CD14-positive monocyte (primary cell): ENCODE data around the gene ATG13. TPM values are rescaled to one million over a fixed set of nuclear protein-coding genes. Genes with fewer than 3 reads are reported as not detected.

Experiments
- DNase-seq, 3 donors: peaks; one replicate each; pipeline ENCODE4 v3.0.0-alpha.2; 2011 to 2022
- H2AFZ ChIP-seq: 2 replicates; pipeline ENCODE4 v1.6.0; 2012; ENCODE audit warnings: mild to moderate bottlenecking, low read depth, low read length, inconsistent platforms; ENCODE audit not compliant: insufficient read depth, poor library complexity, severe bottlenecking
- H3K27ac ChIP-seq, 2 donors: 1 replicate in 1 of 2; 2 replicates in 1 of 2; pipeline ENCODE4 v1.5.1; 2012 to 2013; ENCODE audit warnings: low read length in 2 of 2, control low read depth in 1 of 2, inconsistent platforms in 1 of 2, low read depth in 1 of 2, mild to moderate bottlenecking in 1 of 2
- H3K27me3 ChIP-seq, 2 donors: one replicate each; pipeline versions ENCODE4 v1.6.0 to v1.6.1; 2011 to 2013; ENCODE audit warnings: low read length in 2 of 2; ENCODE audit not compliant: control insufficient read depth in 2 of 2, insufficient read depth in 2 of 2
- H3K36me3 ChIP-seq, 2 donors: replicated peaks in 1 of 2; 1 replicate in 1 of 2; 2 replicates in 1 of 2; pipeline versions ENCODE4 v1.5.1 to v1.6.1; 2012 to 2013; ENCODE audit warnings: low read length in 2 of 2, control low read depth in 1 of 2, inconsistent platforms in 1 of 2, mild to moderate bottlenecking in 1 of 2; ENCODE audit not compliant: insufficient read depth in 2 of 2, control insufficient read depth in 1 of 2
- H3K4me1 ChIP-seq, 2 donors: 1 replicate in 1 of 2; 2 replicates in 1 of 2; pipeline versions ENCODE4 v1.5.1 to v1.6.1; 2012 to 2013; ENCODE audit warnings: low read length in 2 of 2, control low read depth in 1 of 2, inconsistent platforms in 1 of 2, mild to moderate bottlenecking in 1 of 2, moderate library complexity in 1 of 2; ENCODE audit not compliant: insufficient read depth in 2 of 2, control insufficient read depth in 1 of 2
- H3K4me2 ChIP-seq: replicated peaks from 2 replicates; pipeline ENCODE3; 2012; ENCODE audit warnings: low read length, moderate library complexity, mild to moderate bottlenecking; ENCODE audit not compliant: poor library complexity, severe bottlenecking; ENCODE audit errors: extremely low read depth
- H3K4me3 ChIP-seq, 3 experiments: fragments of 200-600 bp in 1 of 3; sonication (generic) in 1 of 3; replicated peaks in 1 of 3; 1 replicate in 2 of 3; 2 replicates in 1 of 3; pipeline ENCODE4 v1.5.1; 2011 to 2013; ENCODE audit warnings: low read length in 3 of 3, mild to moderate bottlenecking in 3 of 3, control low read depth in 2 of 3, low read depth in 2 of 3, inconsistent platforms in 1 of 3, moderate library complexity in 1 of 3
- H3K79me2 ChIP-seq: 2 replicates; pipeline ENCODE4 v1.6.0; 2012; ENCODE audit warnings: mild to moderate bottlenecking, control low read depth, inconsistent platforms, low read length, moderate library complexity; ENCODE audit not compliant: insufficient read depth
- H3K9ac ChIP-seq: 2 replicates; pipeline ENCODE4 v1.6.0; 2017; ENCODE audit warnings: low read length, mild to moderate bottlenecking; ENCODE audit not compliant: insufficient read depth, poor library complexity, severe bottlenecking
- H3K9me3 ChIP-seq, 2 donors: replicated peaks in 1 of 2; 1 replicate in 1 of 2; 2 replicates in 1 of 2; pipeline versions ENCODE4 v1.5.1 to v1.6.1; 2012 to 2013; ENCODE audit warnings: low read length in 2 of 2, control low read depth in 1 of 2; ENCODE audit not compliant: control insufficient read depth in 1 of 2, insufficient read depth in 1 of 2
- H4K20me1 ChIP-seq: 2 replicates; pipeline ENCODE4 v1.6.0; 2012; ENCODE audit warnings: mild to moderate bottlenecking, low read length, control low read depth, moderate library complexity; ENCODE audit not compliant: insufficient read depth
- H3K27ac Mint-ChIP-seq, 7 donors: one replicate each; pipeline ENCODE4 v1.8.0; 2020; ENCODE audit warnings: mild to moderate bottlenecking in 7 of 7, mixed read lengths in 7 of 7, moderate library complexity in 6 of 7, inconsistent platforms in 2 of 7
- H3K27me3 Mint-ChIP-seq, 3 donors: one replicate each; pipeline ENCODE4 v1.8.0; 2021 to 2022; ENCODE audit warnings: low read depth in 3 of 3, mild to moderate bottlenecking in 3 of 3, mixed read lengths in 3 of 3, moderate library complexity in 3 of 3, inconsistent platforms in 1 of 3
- H3K36me3 Mint-ChIP-seq, 2 donors: one replicate each; pipeline ENCODE4 v1.8.0; 2020; ENCODE audit warnings: mixed read lengths in 2 of 2, inconsistent platforms in 1 of 2, mild to moderate bottlenecking in 1 of 2
- H3K4me1 Mint-ChIP-seq: one replicate; pipeline ENCODE4 v1.8.0; 2020; ENCODE audit warnings: mild to moderate bottlenecking, mixed read lengths
- H3K4me3 Mint-ChIP-seq, 2 donors: one replicate each; pipeline ENCODE4 v1.8.0; 2020; ENCODE audit warnings: mild to moderate bottlenecking in 2 of 2, mixed read lengths in 2 of 2, moderate library complexity in 1 of 2
- H3K9me3 Mint-ChIP-seq, 7 donors: one replicate each; pipeline ENCODE4 v1.8.0; 2020 to 2022; ENCODE audit warnings: mixed read lengths in 7 of 7, mild to moderate bottlenecking in 6 of 7, moderate library complexity in 6 of 7, inconsistent platforms in 2 of 7
- WGBS: methylation state at CpG from one replicate; pipeline ENCODE4 v1.1.5; 2013; ENCODE audit warnings: missing lambda C conversion rate; ENCODE audit not compliant: insufficient coverage; 5-methylcytosine and 5-hydroxymethylcytosine counted together
- intact Hi-C, 2 donors: fragments of 100-400 bp; cut with micrococcal nuclease; formaldehyde crosslinking; loops; one replicate each; pipeline versions ENCODE4 v1.15.0 to v1.15.1; 2023
- polyA plus RNA-seq, 3 donors: library from polyadenylated mRNA; depleted of rRNA in 1 of 3; unstranded in 2 of 3; stranded (reverse) in 1 of 3; fragments of 300-500 nt in 2 of 3; fragments of >200 nt in 1 of 3; fragmentation: Illumina TruSeq in 2 of 3; gene quantifications; 1 replicate in 2 of 3; 2 replicates in 1 of 3; pipeline ENCODE4 v1.2.3, GENCODE V29; 2012 to 2021
- TF ChIP-seq, protein P1 (sequence below): fragments of 200-600 bp; IDR thresholded peaks from one replicate; pipeline ENCODE4 v1.8.0; 2022; ENCODE audit warnings: antibody characterized with exemption, mild to moderate bottlenecking

The ATG13 gene
- polyA plus RNA-seq, 3 donors, result 33.7 to 55.5 (median 51.2) TPM

DNA sequence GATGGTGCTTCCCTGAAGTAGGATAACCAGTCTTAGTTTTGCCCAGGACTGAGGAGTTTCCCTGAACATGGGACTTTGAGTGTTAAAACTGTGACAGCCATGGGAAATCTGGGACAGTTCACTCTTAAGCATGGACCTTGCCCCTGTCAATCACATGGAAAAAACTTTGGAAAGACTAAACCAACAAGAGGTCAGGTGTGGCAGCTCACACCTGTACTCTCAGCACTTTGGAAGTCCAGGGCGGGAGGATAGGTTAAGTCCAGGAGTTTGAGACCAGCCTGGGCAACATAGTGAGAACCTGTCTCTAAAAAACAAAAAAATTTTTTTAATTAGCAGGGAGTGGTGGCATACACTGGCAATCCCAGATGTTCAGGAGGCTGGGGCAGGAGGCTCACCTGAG, 20.2 kb upstream of the ATG13 start:
- H3K27me3 ChIP-seq, result no peaks in the 10 kb centered on the region
- no peak overlapping the region for H3K4me2 ChIP-seq
- H3K27ac ChIP-seq, result no peak overlapping the region
- DNase-seq, result no peak
- TF ChIP-seq, protein P1, sequence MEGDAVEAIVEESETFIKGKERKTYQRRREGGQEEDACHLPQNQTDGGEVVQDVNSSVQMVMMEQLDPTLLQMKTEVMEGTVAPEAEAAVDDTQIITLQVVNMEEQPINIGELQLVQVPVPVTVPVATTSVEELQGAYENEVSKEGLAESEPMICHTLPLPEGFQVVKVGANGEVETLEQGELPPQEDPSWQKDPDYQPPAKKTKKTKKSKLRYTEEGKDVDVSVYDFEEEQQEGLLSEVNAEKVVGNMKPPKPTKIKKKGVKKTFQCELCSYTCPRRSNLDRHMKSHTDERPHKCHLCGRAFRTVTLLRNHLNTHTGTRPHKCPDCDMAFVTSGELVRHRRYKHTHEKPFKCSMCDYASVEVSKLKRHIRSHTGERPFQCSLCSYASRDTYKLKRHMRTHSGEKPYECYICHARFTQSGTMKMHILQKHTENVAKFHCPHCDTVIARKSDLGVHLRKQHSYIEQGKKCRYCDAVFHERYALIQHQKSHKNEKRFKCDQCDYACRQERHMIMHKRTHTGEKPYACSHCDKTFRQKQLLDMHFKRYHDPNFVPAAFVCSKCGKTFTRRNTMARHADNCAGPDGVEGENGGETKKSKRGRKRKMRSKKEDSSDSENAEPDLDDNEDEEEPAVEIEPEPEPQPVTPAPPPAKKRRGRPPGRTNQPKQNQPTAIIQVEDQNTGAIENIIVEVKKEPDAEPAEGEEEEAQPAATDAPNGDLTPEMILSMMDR, result no peak
- Mint-ChIP-seq H3K27ac (no peak overlapping the region), H3K4me1 (peaks cover 17% of the 10 kb centered on the region), H3K27me3 (peaks cover 0 to 3% (median 0%) of the 10 kb centered on the region in 3 donors), H3K4me3 (no peak overlapping the region), H3K36me3 (peaks cover 4 to 7% of the 10 kb centered on the region in 2 donors), H3K9me3 (peaks cover 0 to 2% (median 0%) of the 10 kb centered on the region in 7 donors)
- H4K20me1 ChIP-seq, result peaks cover 5% of the 10 kb centered on the region
- no peak overlapping the region for H3K4me3 ChIP-seq
- no peaks in the 10 kb centered on the region for H3K36me3 ChIP-seq
- H3K9ac ChIP-seq, result no peak overlapping the region
- H3K79me2 ChIP-seq, result peaks cover 17% of the 10 kb centered on the region
- H2AFZ ChIP-seq, result no peak overlapping the region
- no peaks in the 10 kb centered on the region for H3K9me3 ChIP-seq
- WGBS, result 100% methylated on average over 1 of the region's 1 CpG
- intact Hi-C loops, result no loop called here
- H3K4me1 ChIP-seq, result peaks cover 14 to 19% of the 10 kb centered on the region in 2 donors

DNA sequence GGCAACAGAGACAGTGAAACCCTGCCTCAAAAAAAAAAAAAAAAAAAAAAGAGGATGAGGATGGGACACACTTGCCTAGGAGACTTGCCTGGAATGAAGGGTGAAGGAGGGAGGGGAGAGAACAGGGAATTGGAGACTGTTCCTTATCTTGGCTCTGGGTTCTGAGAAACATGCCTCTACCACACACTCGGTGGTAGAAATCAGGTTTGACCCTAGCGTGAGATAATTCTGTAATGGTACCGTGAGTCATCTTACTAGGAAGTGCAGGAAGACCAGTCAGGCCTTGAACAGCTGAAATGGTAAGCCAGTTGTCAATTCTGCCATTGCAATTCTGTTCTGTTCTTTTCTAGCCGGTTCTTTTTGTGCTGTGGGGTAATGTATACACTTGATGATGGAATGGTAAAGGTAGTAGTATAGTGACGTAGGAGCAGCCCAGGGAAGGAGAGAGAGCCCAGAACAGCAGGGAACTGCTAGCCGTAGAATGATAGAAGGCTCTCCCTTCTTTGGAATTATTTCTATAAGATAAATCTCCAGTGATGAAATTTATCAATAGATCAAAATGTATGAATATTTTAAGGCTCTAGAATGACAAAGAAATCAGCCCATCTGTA, 19.6 kb upstream of the ATG13 start:
- peaks cover 12% of the 10 kb centered on the region for H3K4me1 Mint-ChIP-seq
- Histone ChIP-seq H3K36me3 (no peaks in the 10 kb centered on the region), H3K4me2 (no peak overlapping the region), H3K27me3 (no peaks in the 10 kb centered on the region), H3K9me3 (no peaks in the 10 kb centered on the region), H3K79me2 (peaks cover 11% of the 10 kb centered on the region), H3K9ac (no peak overlapping the region), H4K20me1 (peaks cover 1% of the 10 kb centered on the region), H3K4me1 (peaks cover 12 to 13% of the 10 kb centered on the region in 2 donors), H3K27ac (no peak overlapping the region), H3K4me3 (no peak overlapping the region), H2AFZ (no peak overlapping the region)
- DNase-seq, result no peak
- peaks cover 0 to 3% (median 0%) of the 10 kb centered on the region in 3 donors for H3K27me3 Mint-ChIP-seq
- TF ChIP-seq, protein P1, result no peak
- H3K27ac Mint-ChIP-seq, result no peak overlapping the region
- peaks cover 6 to 11% of the 10 kb centered on the region in 2 donors for H3K36me3 Mint-ChIP-seq
- intact Hi-C loops, result no loop called here
- 96% methylated on average over 3 of the region's 6 CpGs for WGBS
- H3K9me3 Mint-ChIP-seq, result peaks cover 0 to 2% (median 0%) of the 10 kb centered on the region in 7 donors
- no peak overlapping the region for H3K4me3 Mint-ChIP-seq
